ENCODE data around the gene ZNF579. TPM values are rescaled to one million over a fixed set of nuclear protein-coding genes. Genes with fewer than 3 reads are reported as not detected.

The ZNF579 gene
- total RNA-seq, 2 experiments from 2014 or later = 6.7 to 7.1 TPM

DNA sequence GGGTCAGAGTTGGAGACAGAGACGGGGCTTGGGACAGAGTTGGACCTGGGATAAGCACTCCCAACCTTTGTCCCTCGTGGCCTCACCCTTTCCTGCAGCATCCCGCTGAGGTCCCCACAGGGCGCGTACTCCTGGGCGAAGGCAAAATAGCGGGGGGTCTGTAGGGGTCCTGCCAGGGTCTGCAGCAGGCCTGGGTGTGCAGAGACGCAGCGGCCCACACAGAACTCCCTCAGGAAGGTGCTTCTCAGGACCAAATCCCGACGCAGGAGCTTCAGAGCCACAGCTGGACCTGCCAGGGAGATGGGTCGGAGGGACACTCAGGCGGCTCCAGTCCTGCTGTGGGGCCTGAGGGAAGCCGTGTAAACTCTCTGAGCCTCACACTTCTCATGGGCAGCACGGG lies 36.6 kb downstream of the ZNF579 start:
- CTCF ChIA-PET = no interaction called here

DNA sequence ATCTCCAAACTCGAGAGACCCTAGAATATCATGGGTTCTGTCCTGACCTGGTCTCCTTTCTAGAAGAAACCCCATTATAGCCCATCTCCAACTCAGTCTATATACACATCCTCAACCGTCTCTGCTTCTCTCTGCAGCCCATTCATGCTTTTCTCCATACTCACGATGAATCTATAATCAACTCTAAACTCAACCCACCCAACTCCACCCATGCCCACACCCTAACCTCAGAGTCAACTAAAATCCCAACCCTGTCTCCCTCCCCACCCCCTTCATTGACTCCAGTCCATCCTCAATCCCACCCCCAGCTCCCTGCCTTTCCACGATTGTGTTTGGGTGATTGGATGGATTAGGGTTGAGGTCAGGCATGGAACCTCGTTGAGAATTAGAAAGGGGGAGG lies 37.1 kb downstream of the ZNF579 start:
- TF ChIP-seq, protein P1, sequence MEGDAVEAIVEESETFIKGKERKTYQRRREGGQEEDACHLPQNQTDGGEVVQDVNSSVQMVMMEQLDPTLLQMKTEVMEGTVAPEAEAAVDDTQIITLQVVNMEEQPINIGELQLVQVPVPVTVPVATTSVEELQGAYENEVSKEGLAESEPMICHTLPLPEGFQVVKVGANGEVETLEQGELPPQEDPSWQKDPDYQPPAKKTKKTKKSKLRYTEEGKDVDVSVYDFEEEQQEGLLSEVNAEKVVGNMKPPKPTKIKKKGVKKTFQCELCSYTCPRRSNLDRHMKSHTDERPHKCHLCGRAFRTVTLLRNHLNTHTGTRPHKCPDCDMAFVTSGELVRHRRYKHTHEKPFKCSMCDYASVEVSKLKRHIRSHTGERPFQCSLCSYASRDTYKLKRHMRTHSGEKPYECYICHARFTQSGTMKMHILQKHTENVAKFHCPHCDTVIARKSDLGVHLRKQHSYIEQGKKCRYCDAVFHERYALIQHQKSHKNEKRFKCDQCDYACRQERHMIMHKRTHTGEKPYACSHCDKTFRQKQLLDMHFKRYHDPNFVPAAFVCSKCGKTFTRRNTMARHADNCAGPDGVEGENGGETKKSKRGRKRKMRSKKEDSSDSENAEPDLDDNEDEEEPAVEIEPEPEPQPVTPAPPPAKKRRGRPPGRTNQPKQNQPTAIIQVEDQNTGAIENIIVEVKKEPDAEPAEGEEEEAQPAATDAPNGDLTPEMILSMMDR (IDR thresholded peaks at IDR 0.05) = no peak
- Histone ChIP-seq H3K4me1 (ENCODE audit: insufficient read depth, low read length) (no peaks in the 10 kb centered on the region), H3K9me3 (ENCODE audit: control insufficient read depth in 1 of 2, insufficient read depth in 1 of 2, low read length in 2 of 2) (peaks cover 0 to 10% of the 10 kb centered on the region in 2 experiments), H3K27me3 (ENCODE audit: control insufficient read depth in 1 of 2, insufficient read depth in 2 of 2, low read length in 2 of 2) (peaks cover 8 to 11% of the 10 kb centered on the region in 2 experiments), H3K4me3 (ENCODE audit: low read length) (no peak overlapping the region), H3K27ac (ENCODE audit: low read depth in 1 of 2, low read length in 2 of 2) (no peak overlapping the region), H3K36me3 (ENCODE audit: insufficient read depth, low read length) (no peaks in the 10 kb centered on the region)
- intact Hi-C loops (cut with DNase I, micrococcal nuclease) = no loop called here
- no peaks in the 10 kb centered on the region for H3K4me1 Mint-ChIP-seq (ENCODE audit: low read depth)
- ATAC-seq (ENCODE audit: poor library complexity) = no peak
- H3K27ac Mint-ChIP-seq = no peak overlapping the region
- ChIA-PET CTCF (no interaction called here), POLR2A (no interaction called here)
- H3K4me3 Mint-ChIP-seq = no peak overlapping the region
- peaks cover 24% of the 10 kb centered on the region for H3K27me3 Mint-ChIP-seq
- H3K36me3 Mint-ChIP-seq (ENCODE audit: low read depth) = no peaks in the 10 kb centered on the region
- no peaks in the 10 kb centered on the region for H3K9me3 Mint-ChIP-seq
- DNase-seq = no peak

More for the DNA sequence above, 36.6 kb downstream of the ZNF579 start:
- Histone ChIP-seq H3K27me3 (ENCODE audit: control insufficient read depth in 1 of 2, insufficient read depth in 2 of 2, low read length in 2 of 2) (peaks cover 8 to 11% of the 10 kb centered on the region in 2 experiments), H3K9me3 (ENCODE audit: control insufficient read depth in 1 of 2, insufficient read depth in 1 of 2, low read length in 2 of 2) (peaks cover 0 to 10% of the 10 kb centered on the region in 2 experiments), H3K4me3 (ENCODE audit: low read length) (no peak overlapping the region), H3K4me1 (ENCODE audit: insufficient read depth, low read length) (no peaks in the 10 kb centered on the region), H3K36me3 (ENCODE audit: insufficient read depth, low read length) (no peaks in the 10 kb centered on the region), H3K27ac (ENCODE audit: low read depth in 1 of 2, low read length in 2 of 2) (no peak overlapping the region)
- Mint-ChIP-seq H3K27me3 (peaks cover 24% of the 10 kb centered on the region), H3K4me1 (ENCODE audit: low read depth) (no peaks in the 10 kb centered on the region), H3K9me3 (no peaks in the 10 kb centered on the region), H3K4me3 (no peak overlapping the region), H3K36me3 (ENCODE audit: low read depth) (no peaks in the 10 kb centered on the region), H3K27ac (no peak overlapping the region)
- POLR2A ChIA-PET = no interaction called here
- TF ChIP-seq, protein P1 (IDR thresholded peaks at IDR 0.05) = no peak
- intact Hi-C loops (cut with DNase I, micrococcal nuclease) = no loop called here
- ATAC-seq (ENCODE audit: poor library complexity) (no peak), DNase-seq (no peak)

DNA sequence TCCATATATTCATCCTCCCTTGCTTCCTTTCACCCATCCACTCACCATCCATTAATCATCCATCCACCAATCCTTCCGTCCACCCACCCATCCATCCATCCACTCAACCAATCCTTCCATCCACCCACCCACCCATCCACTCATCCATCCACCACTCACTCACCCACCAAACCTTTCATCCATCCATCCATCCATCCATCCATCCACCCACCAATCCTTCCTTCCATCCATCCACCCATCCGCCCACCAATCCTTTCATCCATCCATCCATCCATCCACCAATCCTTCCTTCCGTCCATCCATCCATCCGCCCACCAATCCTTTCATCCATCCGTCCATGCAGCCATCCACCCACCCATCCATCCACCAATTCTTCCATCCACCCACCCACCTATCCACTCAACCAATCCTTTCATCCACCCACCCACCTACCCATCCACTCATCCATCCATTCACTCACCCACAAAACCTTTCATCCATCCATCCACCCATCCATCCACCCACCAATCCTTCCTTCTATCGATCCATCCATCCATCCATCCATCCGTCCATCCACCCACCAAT lies 38.3 kb downstream of the ZNF579 start:
- H3K27me3 ChIP-seq (ENCODE audit: control insufficient read depth in 1 of 2, insufficient read depth in 2 of 2, low read length in 2 of 2) = peaks cover 8 to 11% of the 10 kb centered on the region in 2 experiments
- H3K9me3 ChIP-seq (ENCODE audit: control insufficient read depth in 1 of 2, insufficient read depth in 1 of 2, low read length in 2 of 2) = peaks cover 0 to 8% of the 10 kb centered on the region in 2 experiments
- CTCF ChIA-PET = no interaction called here
- ATAC-seq (ENCODE audit: poor library complexity) = no peak
- no peaks in the 10 kb centered on the region for H3K36me3 ChIP-seq (ENCODE audit: insufficient read depth, low read length)
- H3K27me3 Mint-ChIP-seq = peaks cover 16% of the 10 kb centered on the region
- H3K4me3 ChIP-seq (ENCODE audit: low read length) = no peak overlapping the region
- H3K9me3 Mint-ChIP-seq = no peaks in the 10 kb centered on the region
- POLR2A ChIA-PET = no interaction called here
- no peaks in the 10 kb centered on the region for H3K4me1 ChIP-seq (ENCODE audit: insufficient read depth, low read length)
- no peak overlapping the region for H3K27ac ChIP-seq (ENCODE audit: low read depth in 1 of 2, low read length in 2 of 2)
- no peaks in the 10 kb centered on the region for H3K4me1 Mint-ChIP-seq (ENCODE audit: low read depth)
- H3K36me3 Mint-ChIP-seq (ENCODE audit: low read depth) = no peaks in the 10 kb centered on the region
- no peak overlapping the region for H3K4me3 Mint-ChIP-seq
- intact Hi-C loops (cut with DNase I, micrococcal nuclease) = no loop called here
- no peak overlapping the region for H3K27ac Mint-ChIP-seq
- no peak for DNase-seq
- TF ChIP-seq, protein P1 (IDR thresholded peaks at IDR 0.05) = no peak

All from CD4-positive, alpha-beta T cell (primary cell).